ENCODE results near the gene PAPPA.

The PAPPA gene

GRCh38 chr9:116157436-116158138 is 4.0 kb downstream of the PAPPA start:
- CTCF ChIA-PET: no interaction called here
- peaks cover 6% of the 10 kb centered on the region for H3K4me1 Mint-ChIP-seq
- no peak overlapping the region for H3K4me3 Mint-ChIP-seq
- H3K27ac Mint-ChIP-seq: no peak overlapping the region
- no peaks in the 10 kb centered on the region for H3K9me3 Mint-ChIP-seq
- no peak for DNase-seq
- H3K27me3 Mint-ChIP-seq: peaks cover 76% of the 10 kb centered on the region
- no peaks in the 10 kb centered on the region for H3K36me3 Mint-ChIP-seq

DNA sequence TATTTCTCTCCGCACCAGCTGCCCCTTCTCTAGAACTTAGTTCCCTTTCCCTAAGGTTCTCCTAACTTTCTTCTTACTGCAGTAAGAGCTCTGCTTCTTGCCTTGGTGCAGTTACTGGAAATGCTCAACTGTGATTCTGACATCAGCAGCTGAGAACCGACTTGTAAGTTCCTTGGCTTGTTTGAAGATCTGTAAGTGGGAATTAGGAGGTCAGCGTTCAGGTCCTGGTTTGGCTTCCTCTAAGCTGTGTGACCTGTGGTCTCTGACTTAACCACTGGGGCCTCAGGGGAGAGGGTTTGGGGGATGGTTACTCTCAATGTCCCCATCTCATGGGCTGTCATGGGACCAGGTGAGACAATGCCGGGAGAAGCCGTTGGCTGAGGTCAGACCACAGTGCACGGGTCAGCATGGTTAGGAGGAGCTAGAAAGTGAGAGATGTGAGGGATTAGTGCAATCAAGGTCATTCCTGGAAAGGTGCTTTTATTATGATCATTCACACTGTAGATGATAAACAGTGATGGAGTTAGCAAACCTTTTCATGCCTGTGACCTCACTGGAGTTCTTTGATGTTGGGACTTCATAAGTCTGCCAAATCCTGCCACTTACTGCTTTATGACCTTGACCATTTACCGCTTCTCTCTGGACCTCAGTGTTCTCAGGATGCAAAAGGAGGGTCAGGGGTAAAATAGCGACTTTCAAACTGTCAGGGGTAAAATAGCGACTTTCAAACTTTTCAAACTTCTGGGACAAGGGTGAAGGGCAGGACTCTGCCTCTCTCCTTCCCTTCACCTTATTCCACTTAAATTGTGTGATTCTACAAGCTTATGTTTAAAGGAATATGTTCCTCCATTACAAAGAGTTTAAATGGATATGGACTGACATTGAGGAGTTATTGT is 7.3 kb downstream of the PAPPA start:
- H3K4me1 Mint-ChIP-seq: no peaks in the 10 kb centered on the region
- H3K4me3 Mint-ChIP-seq: no peak overlapping the region
- no peak for DNase-seq
- H3K27ac Mint-ChIP-seq: no peak overlapping the region
- CTCF ChIA-PET: no interaction called here
- no peaks in the 10 kb centered on the region for H3K9me3 Mint-ChIP-seq
- H3K36me3 Mint-ChIP-seq: no peaks in the 10 kb centered on the region
- H3K27me3 Mint-ChIP-seq: peaks cover 45% of the 10 kb centered on the region

DNA sequence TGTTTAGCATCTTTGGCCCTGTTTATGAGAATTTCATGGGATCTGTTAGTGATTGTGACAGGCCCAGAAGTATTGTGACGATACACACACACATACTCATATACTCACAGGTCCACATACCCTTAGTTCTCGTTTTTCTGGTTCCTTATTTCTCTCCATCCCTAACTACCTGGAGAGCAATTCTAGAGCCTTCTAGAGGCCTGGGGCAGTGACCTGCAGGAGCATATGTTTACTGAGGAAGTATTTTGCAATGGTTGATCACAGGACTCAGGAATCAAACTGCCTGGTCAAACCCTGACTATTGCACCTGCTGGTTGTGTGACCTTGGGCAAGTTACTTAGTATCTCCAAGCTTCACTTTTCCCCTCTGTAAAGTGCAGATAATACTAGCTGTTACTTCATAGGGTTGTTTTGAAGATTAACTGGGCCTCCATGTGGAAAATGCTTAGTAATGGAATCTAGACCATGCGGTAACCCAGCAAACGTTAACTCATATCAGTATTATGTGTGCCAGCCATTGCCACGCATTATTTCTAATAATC is 8.7 kb downstream of the PAPPA start:
- Mint-ChIP-seq H3K4me1 (no peaks in the 10 kb centered on the region), H3K9me3 (no peaks in the 10 kb centered on the region), H3K4me3 (no peak overlapping the region), H3K36me3 (no peaks in the 10 kb centered on the region), H3K27ac (no peak overlapping the region), H3K27me3 (peaks cover 33% of the 10 kb centered on the region)
- CTCF ChIA-PET: no interaction called here
- no peak for DNase-seq

DNA sequence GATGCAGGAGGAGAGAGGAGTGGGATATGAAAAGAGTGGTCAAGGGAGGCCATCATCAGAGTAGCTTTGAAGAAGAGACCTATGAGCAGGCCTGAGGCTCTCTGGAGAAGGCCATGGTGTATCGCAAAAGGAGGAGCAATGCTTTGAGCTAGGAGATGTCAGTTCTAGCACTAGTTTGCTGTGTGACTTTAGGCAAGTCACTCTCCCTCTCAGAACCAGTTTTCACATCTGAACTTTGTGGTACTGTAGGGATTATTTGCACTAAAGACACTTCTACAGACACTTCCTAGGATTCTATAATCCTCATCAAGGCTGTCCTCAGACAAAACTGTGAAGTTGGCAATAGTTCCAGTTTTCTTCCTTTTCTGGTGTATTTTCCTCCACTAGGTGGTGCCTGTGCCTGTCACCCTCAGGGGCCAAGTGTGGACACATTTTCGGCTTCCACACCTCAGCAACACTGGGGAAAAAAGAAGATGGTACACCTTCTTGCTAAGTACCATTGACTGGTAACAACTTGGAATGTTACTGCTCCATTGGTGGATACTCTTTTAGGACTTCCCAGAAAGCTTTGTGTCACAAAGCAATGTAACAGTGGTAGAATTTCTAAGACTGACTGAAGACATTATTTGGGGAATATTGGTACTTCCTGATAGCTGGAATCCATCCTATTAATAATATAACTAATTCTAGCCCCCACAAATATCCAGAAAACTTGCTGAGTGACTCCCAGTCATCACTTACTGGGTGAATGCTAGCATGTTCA is 9.9 kb downstream of the PAPPA start:
- CTCF ChIA-PET: interaction anchor here (1.5 kb wide), 1 partner anchor 408 kb away, joined by 3 read pairs; no protein-coding TSS in a partner anchor
- Mint-ChIP-seq H3K36me3 (no peaks in the 10 kb centered on the region), H3K27ac (no peak overlapping the region), H3K4me3 (no peak overlapping the region), H3K4me1 (no peaks in the 10 kb centered on the region), H3K27me3 (peaks cover 21% of the 10 kb centered on the region), H3K9me3 (no peaks in the 10 kb centered on the region)
- DNase-seq: no peak

- H3K4me1 Mint-ChIP-seq: no peaks in the 10 kb centered on the region
- DNase-seq: no peak
- H3K27me3 Mint-ChIP-seq: peaks cover under 1% of the 10 kb centered on the region
- no peaks in the 10 kb centered on the region for H3K9me3 Mint-ChIP-seq
- no peak overlapping the region for H3K4me3 Mint-ChIP-seq
- no peaks in the 10 kb centered on the region for H3K36me3 Mint-ChIP-seq
- H3K27ac Mint-ChIP-seq: no peak overlapping the region
- CTCF ChIA-PET: no interaction called here
Measured at GRCh38 chr9:116165912-116166311, 12.3 kb downstream of the PAPPA start.

GRCh38 chr9:116166713-116167112 is 13.1 kb downstream of the PAPPA start:
- CTCF ChIA-PET: no interaction called here
- H3K9me3 Mint-ChIP-seq: no peaks in the 10 kb centered on the region
- no peaks in the 10 kb centered on the region for H3K36me3 Mint-ChIP-seq
- DNase-seq: no peak
- no peaks in the 10 kb centered on the region for H3K27me3 Mint-ChIP-seq
- H3K4me1 Mint-ChIP-seq: no peaks in the 10 kb centered on the region
- H3K4me3 Mint-ChIP-seq: no peak overlapping the region
- no peak overlapping the region for H3K27ac Mint-ChIP-seq

GRCh38 chr9:116168231-116168630 is 14.6 kb downstream of the PAPPA start:
- CTCF ChIA-PET: no interaction called here
- no peaks in the 10 kb centered on the region for H3K4me1 Mint-ChIP-seq
- no peaks in the 10 kb centered on the region for H3K9me3 Mint-ChIP-seq
- no peaks in the 10 kb centered on the region for H3K27me3 Mint-ChIP-seq
- no peak overlapping the region for H3K27ac Mint-ChIP-seq
- H3K36me3 Mint-ChIP-seq: no peaks in the 10 kb centered on the region
- H3K4me3 Mint-ChIP-seq: no peak overlapping the region
- DNase-seq: no peak

DNA sequence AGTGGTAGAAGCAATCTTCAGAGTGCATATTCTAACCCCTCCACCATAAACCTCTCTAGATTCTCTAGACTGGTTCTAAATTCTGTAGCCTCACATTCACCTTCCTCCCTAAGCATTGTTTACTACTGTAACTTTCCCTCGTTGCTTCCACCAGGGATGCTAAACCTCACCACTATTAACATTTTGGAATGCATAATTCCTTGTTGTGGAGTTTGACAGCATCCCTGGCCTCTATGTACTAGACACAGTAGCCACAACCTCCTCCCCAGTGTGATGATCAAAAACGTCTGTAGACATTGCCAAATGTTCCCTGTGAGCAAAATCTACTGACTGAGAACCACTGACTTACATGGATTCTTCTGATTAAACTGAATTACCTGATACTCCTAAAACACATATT is 18.6 kb downstream of the PAPPA start:
- H3K27me3 Mint-ChIP-seq: no peaks in the 10 kb centered on the region
- H3K4me1 Mint-ChIP-seq: no peaks in the 10 kb centered on the region
- H3K27ac Mint-ChIP-seq: no peak overlapping the region
- H3K36me3 Mint-ChIP-seq: no peaks in the 10 kb centered on the region
- H3K4me3 Mint-ChIP-seq: no peak overlapping the region
- no peaks in the 10 kb centered on the region for H3K9me3 Mint-ChIP-seq
- DNase-seq: no peak
- CTCF ChIA-PET: no interaction called here

DNA sequence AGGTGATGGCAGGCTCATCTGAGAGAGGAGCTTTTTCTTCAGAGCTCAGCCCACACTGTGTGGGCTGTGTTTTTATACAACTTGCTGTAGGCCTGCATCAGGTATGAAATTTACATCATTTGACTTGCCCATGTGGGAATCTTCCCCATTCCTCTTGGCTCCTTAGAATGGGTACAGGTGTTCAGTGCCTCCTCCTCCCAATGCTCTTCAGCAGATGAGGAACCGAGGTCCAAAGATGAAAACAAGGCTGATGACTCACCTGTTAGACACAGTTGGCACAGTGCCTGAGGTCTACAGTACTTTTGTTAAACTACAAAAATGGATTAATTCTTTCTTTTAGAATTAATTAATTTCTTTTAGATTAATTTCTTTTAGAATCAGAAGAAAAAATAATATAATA is 20.8 kb downstream of the PAPPA start:
- Mint-ChIP-seq H3K9me3 (no peaks in the 10 kb centered on the region), H3K36me3 (no peaks in the 10 kb centered on the region), H3K4me1 (no peaks in the 10 kb centered on the region), H3K27me3 (no peaks in the 10 kb centered on the region), H3K4me3 (no peak overlapping the region), H3K27ac (no peak overlapping the region)
- no peak for DNase-seq
- CTCF ChIA-PET: no interaction called here

GRCh38 chr9:116175614-116176013 is 22.0 kb downstream of the PAPPA start:
- Mint-ChIP-seq H3K4me3 (no peak overlapping the region), H3K36me3 (no peaks in the 10 kb centered on the region), H3K4me1 (no peaks in the 10 kb centered on the region), H3K27ac (no peak overlapping the region), H3K27me3 (no peaks in the 10 kb centered on the region), H3K9me3 (no peaks in the 10 kb centered on the region)
- no peak for DNase-seq
- CTCF ChIA-PET: no interaction called here

DNA sequence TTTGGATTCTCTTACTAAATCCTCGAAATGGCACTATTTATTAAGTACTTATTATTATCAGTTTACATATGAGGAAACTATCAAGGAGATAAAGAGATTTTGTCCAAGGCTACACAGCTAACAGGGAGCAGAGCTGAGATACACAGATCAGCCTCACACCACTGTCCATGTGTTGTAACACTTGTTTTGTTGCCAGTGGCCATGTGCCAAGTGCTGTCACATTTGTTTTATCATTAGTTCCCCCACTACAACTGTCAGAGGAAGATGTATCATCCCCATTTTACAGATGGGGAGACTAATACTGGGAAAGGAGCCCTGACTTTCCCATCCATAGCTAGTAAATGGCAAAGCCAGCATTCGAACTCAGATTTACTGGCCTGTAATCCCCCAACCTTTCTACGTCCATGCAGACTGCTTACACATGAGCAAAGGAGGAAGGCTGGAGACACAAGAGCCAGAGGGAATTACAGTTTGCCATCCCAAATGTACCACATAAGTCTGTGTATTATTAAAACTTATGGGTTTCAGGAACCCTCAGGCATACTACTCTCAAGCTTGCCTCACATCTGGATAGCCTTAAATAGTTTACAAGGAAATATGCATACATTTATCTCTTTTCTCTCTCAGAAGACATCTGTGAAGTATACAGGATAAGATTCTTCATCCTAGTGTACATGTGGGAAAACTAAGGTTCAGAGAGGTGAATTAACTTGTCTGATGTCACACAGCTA is 25.1 kb downstream of the PAPPA start:
- CTCF ChIA-PET: no interaction called here
- H3K27ac Mint-ChIP-seq: no peak overlapping the region
- H3K36me3 Mint-ChIP-seq: no peaks in the 10 kb centered on the region
- no peak overlapping the region for H3K4me3 Mint-ChIP-seq
- H3K27me3 Mint-ChIP-seq: no peaks in the 10 kb centered on the region
- DNase-seq: no peak
- H3K9me3 Mint-ChIP-seq: no peaks in the 10 kb centered on the region
- H3K4me1 Mint-ChIP-seq: no peaks in the 10 kb centered on the region

DNA sequence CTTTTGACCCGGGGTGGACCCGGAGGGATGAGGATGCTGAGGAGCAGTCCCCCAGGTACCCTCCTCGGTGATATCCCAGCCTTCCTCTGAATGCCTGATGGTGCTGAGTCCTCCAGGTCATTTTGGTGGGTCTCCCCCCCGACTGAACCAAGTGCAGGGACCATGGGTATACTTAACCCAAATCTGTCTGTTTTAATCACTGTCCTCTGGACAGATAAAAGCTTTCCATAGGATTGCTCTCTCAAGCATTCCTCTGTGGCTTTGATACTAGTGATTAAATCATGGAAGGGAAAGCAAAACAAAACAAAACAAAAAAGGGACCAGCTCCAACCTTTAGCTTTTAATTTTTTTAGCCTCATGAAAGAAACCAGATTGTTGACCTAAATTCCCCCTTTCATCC is 26.0 kb downstream of the PAPPA start:
- Mint-ChIP-seq H3K27ac (no peak overlapping the region), H3K36me3 (no peaks in the 10 kb centered on the region), H3K9me3 (no peaks in the 10 kb centered on the region), H3K4me3 (no peak overlapping the region), H3K4me1 (no peaks in the 10 kb centered on the region), H3K27me3 (no peaks in the 10 kb centered on the region)
- CTCF ChIA-PET: interaction anchor here (0.9 kb wide), 1 partner anchor 682 kb away, joined by 3 read pairs; no protein-coding TSS in a partner anchor
- DNase-seq: no peak

DNA sequence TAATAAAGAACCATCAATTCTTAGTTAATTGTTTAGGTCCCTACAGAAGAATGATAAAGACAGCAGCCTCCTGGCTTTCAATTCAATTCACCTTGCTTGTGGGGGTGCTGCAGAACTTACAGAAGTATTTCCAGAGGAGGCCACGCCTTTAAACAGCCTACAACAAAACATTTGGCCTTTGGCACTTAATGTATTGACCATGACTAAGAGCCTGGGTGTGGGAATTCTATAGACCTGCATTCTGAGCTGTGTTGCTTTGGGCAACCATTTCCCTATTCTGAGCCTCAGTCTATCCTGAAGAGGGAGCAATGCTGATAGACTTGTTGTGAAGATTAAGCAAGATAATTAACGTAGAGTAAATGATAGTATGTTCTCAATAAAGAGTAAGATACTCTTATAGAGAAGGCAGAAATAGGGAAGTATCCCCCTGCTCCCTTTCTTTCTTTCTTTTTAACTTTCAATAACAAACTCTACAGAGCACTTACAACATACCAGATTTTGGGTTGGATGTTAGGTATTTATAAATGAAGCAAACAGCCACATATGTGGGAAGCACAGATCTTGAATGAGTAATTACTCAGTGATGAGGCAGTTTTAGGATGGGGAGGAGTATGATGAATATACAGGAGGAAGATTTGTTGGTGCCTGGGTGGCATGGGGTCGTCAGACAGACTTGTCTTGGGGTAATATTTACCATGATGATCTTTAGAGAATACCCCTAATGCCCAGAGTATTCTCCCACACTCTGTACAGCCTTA is 28.4 kb downstream of the PAPPA start:
- H3K4me1 Mint-ChIP-seq: no peaks in the 10 kb centered on the region
- no peak for DNase-seq
- CTCF ChIA-PET: no interaction called here
- no peaks in the 10 kb centered on the region for H3K27me3 Mint-ChIP-seq
- no peak overlapping the region for H3K4me3 Mint-ChIP-seq
- H3K36me3 Mint-ChIP-seq: no peaks in the 10 kb centered on the region
- no peaks in the 10 kb centered on the region for H3K9me3 Mint-ChIP-seq
- no peak overlapping the region for H3K27ac Mint-ChIP-seq

Measured in activated naive CD4-positive, alpha-beta T cell treated with anti-CD3 and anti-CD28 coated beads, Interleukin-2, amount 10 ng/mL, durations not matched to agents 7 days and 5 days (primary cell).